Spinal cord (tissue), 10 donors: ENCODE data around the gene SERTAD2. TPM values are rescaled to one million over a fixed set of nuclear protein-coding genes. Genes with fewer than 3 reads are reported as not detected.

Experiments
- DNase-seq, 6 donors: peaks; one replicate each; pipeline versions ENCODE4 v3.0.0 to v3.0.0-alpha.2; 2013 to 2015; ENCODE audit warnings: low spot score in 6 of 6, low read depth in 4 of 6
- H3K27ac ChIP-seq: one replicate; pipeline ENCODE4 v1.5.1; 2013; ENCODE audit warnings: low read depth, low read length, control low read depth
- H3K27me3 ChIP-seq: one replicate; pipeline ENCODE4 v1.6.1; 2013; ENCODE audit warnings: low read length; ENCODE audit not compliant: control insufficient read depth, insufficient read depth
- H3K36me3 ChIP-seq: one replicate; pipeline ENCODE4 v1.6.1; 2013; ENCODE audit warnings: low read length; ENCODE audit not compliant: control insufficient read depth, insufficient read depth
- H3K4me1 ChIP-seq: one replicate; pipeline ENCODE4 v1.6.1; 2013; ENCODE audit warnings: low read length; ENCODE audit not compliant: control insufficient read depth, insufficient read depth
- H3K4me3 ChIP-seq: one replicate; pipeline ENCODE4 v1.5.1; 2013; ENCODE audit warnings: low read depth, low read length, control low read depth
- H3K9me3 ChIP-seq: one replicate; pipeline ENCODE4 v1.6.1; 2013; ENCODE audit warnings: low read length; ENCODE audit not compliant: control insufficient read depth, insufficient read depth
- WGBS: methylation state at CpG from one replicate; pipeline ENCODE4 v1.1.5; 2013; ENCODE audit warnings: missing lambda C conversion rate; ENCODE audit not compliant: insufficient coverage; 5-methylcytosine and 5-hydroxymethylcytosine counted together
- polyA plus RNA-seq, 2 donors: library from polyadenylated mRNA; unstranded; fragments of 120-200 nt; gene quantifications; one replicate each; pipeline ENCODE4 v1.2.1, GENCODE V29; 2013; ENCODE audit not compliant: insufficient read length in 2 of 2
- total RNA-seq, 2 donors: library from RNA; depleted of rRNA in 1 of 2; stranded (reverse); fragments of 120-200 nt in 1 of 2; fragments of >200 nt in 1 of 2; gene quantifications; one replicate each; pipeline versions ENCODE4 v1.2.3 to v1.2.4, GENCODE V29; 2013 to 2014
- donor health status: healthy.

SERTAD2 gene
- total and polyA plus RNA-seq, 4 donors: 5.0 to 15.4 (median 9.7) TPM

- Histone ChIP-seq H3K36me3 (no peaks in the 10 kb centered on the region), H3K27ac (no peak overlapping the region)
These were observed 41.0 kb downstream of the SERTAD2 start for GRCh38 chr2:64612575-64613195.

GRCh38 chr2:64610316-64610855, 43.3 kb downstream of the SERTAD2 start:
- Histone ChIP-seq H3K9me3 (no peaks in the 10 kb centered on the region), H3K27me3 (peaks cover 9% of the 10 kb centered on the region), H3K4me1 (peaks cover 20% of the 10 kb centered on the region), H3K4me3 (no peak overlapping the region), H3K27ac (no peak overlapping the region), H3K36me3 (no peaks in the 10 kb centered on the region)
- DNase-seq: no peak
- no CpG with 5 or more reads among the region's 6 CpGs for WGBS

More at GRCh38 chr2:64612575-64613195, 41.0 kb downstream of the SERTAD2 start:
- peaks cover 9% of the 10 kb centered on the region for H3K27me3 ChIP-seq
- no peaks in the 10 kb centered on the region for H3K9me3 ChIP-seq
- no peak for DNase-seq
- H3K4me3 ChIP-seq: no peak overlapping the region
- H3K4me1 ChIP-seq: peaks cover 26% of the 10 kb centered on the region
- WGBS: 71% methylated on average over 3 of the region's 5 CpGs

GRCh38 chr2:64609942-64610281, 43.8 kb downstream of the SERTAD2 start:
- Histone ChIP-seq H3K36me3 (no peaks in the 10 kb centered on the region), H3K4me1 (peaks cover 24% of the 10 kb centered on the region), H3K27ac (no peak overlapping the region), H3K27me3 (peaks cover 9% of the 10 kb centered on the region), H3K4me3 (peak overlapping the region; percentile 39), H3K9me3 (no peaks in the 10 kb centered on the region)
- peak in 1 of 6 donors; percentile 21 for DNase-seq
- no CpG with 5 or more reads among the region's 3 CpGs for WGBS

- peak overlapping the region; percentile 39 for H3K4me3 ChIP-seq
- WGBS: 2% methylated on average over 74 of the region's 74 CpGs
- H3K27me3 ChIP-seq: peaks cover 9% of the 10 kb centered on the region
- peak overlapping the region; percentile 33 for H3K27ac ChIP-seq
- peaks cover 26% of the 10 kb centered on the region for H3K4me1 ChIP-seq
- peak in 1 of 6 donors; percentile 52 for DNase-seq
- no peaks in the 10 kb centered on the region for H3K9me3 ChIP-seq
- H3K36me3 ChIP-seq: no peaks in the 10 kb centered on the region
These were observed 44.3 kb downstream of the SERTAD2 start for GRCh38 chr2:64609227-64609941.

GRCh38 chr2:64608867-64609226, 44.9 kb downstream of the SERTAD2 start:
- no peak for DNase-seq
- 16% methylated on average over 20 of the region's 20 CpGs for WGBS
- no peak overlapping the region for H3K4me3 ChIP-seq

GRCh38 chr2:64607381-64608304, 46.1 kb downstream of the SERTAD2 start:
- no peaks in the 10 kb centered on the region for H3K9me3 ChIP-seq
- DNase-seq: no peak
- no peaks in the 10 kb centered on the region for H3K36me3 ChIP-seq
- WGBS: 76% methylated on average over 15 of the region's 18 CpGs
- no peak overlapping the region for H3K27ac ChIP-seq
- no peak overlapping the region for H3K4me3 ChIP-seq
- H3K27me3 ChIP-seq: peaks cover 9% of the 10 kb centered on the region
- peaks cover 26% of the 10 kb centered on the region for H3K4me1 ChIP-seq

More at GRCh38 chr2:64608867-64609226, 44.9 kb downstream of the SERTAD2 start:
- peaks cover 26% of the 10 kb centered on the region for H3K4me1 ChIP-seq
- H3K27ac ChIP-seq: no peak overlapping the region
- H3K36me3 ChIP-seq: no peaks in the 10 kb centered on the region
- peaks cover 9% of the 10 kb centered on the region for H3K27me3 ChIP-seq
- H3K9me3 ChIP-seq: no peaks in the 10 kb centered on the region

GRCh38 chr2:64606479-64607363, 47.0 kb downstream of the SERTAD2 start:
- Histone ChIP-seq H3K27ac (peak overlapping the region; percentile 29), H3K4me3 (no peak overlapping the region)
- 84% methylated on average over 15 of the region's 21 CpGs for WGBS

GRCh38 chr2:64605991-64606478, 47.7 kb downstream of the SERTAD2 start:
- H3K9me3 ChIP-seq: no peaks in the 10 kb centered on the region
- H3K27me3 ChIP-seq: peaks cover 9% of the 10 kb centered on the region
- no peak overlapping the region for H3K27ac ChIP-seq
- H3K4me1 ChIP-seq: peaks cover 26% of the 10 kb centered on the region
- no peaks in the 10 kb centered on the region for H3K36me3 ChIP-seq
- no peak for DNase-seq
- WGBS: 82% methylated on average over 3 of the region's 5 CpGs
- no peak overlapping the region for H3K4me3 ChIP-seq

More at GRCh38 chr2:64606479-64607363, 47.0 kb downstream of the SERTAD2 start:
- DNase-seq: peak in 2 of 6 donors; percentile 20 to 63
- Histone ChIP-seq H3K27me3 (peaks cover 9% of the 10 kb centered on the region), H3K4me1 (peaks cover 26% of the 10 kb centered on the region), H3K9me3 (no peaks in the 10 kb centered on the region), H3K36me3 (no peaks in the 10 kb centered on the region)
